ENCODE results near the gene RASGEF1C.

The RASGEF1C gene

DNA sequence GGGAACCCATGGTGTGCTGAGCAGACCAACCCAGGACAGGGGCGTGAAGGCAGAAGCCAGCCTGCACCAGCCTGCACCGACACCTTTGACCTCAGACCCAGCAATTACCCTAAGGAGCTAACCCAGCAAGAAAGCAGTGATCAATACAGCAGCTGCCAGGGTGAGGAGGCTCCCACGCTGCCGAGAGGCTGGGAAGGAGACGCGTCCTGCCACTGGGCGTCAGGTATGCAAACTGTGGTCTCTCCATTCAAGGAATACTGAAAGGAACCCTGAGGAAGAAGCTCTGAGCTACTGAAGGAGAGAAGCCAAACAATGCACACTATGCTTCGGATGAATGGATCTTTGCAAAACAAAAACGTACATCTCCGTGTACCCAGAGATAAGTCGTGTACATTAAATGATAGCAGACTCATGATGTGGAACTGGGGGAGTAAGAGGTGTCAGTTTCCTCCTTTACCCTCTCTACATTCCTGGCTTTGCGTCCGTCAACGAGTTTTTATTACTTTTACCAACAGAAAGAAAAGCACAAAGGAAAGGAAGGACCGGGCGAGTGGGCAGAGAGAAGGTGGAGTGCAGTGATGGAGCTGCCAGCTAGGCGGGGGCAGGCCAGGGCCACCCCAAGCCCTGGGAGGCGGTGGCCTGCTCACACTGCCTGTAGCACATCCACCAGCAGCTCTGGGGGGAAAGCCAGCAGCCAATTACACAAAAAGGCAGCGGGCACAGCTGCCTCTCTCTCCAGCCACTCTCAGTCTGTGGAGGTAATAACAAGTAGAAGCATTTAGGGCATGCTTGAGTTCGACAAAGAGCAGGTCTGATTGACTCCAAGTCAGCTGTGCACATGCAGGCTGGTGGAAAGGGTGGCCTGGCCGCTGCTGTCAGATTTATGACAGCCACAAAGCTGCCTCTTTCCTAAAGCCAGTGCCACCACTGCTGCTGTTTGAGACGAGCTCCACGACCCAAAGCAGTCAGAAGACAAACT, 29.3 kb downstream of the RASGEF1C start:
- DNase-seq (ENCODE audit: low read depth in 2 of 2) = no peak

DNA sequence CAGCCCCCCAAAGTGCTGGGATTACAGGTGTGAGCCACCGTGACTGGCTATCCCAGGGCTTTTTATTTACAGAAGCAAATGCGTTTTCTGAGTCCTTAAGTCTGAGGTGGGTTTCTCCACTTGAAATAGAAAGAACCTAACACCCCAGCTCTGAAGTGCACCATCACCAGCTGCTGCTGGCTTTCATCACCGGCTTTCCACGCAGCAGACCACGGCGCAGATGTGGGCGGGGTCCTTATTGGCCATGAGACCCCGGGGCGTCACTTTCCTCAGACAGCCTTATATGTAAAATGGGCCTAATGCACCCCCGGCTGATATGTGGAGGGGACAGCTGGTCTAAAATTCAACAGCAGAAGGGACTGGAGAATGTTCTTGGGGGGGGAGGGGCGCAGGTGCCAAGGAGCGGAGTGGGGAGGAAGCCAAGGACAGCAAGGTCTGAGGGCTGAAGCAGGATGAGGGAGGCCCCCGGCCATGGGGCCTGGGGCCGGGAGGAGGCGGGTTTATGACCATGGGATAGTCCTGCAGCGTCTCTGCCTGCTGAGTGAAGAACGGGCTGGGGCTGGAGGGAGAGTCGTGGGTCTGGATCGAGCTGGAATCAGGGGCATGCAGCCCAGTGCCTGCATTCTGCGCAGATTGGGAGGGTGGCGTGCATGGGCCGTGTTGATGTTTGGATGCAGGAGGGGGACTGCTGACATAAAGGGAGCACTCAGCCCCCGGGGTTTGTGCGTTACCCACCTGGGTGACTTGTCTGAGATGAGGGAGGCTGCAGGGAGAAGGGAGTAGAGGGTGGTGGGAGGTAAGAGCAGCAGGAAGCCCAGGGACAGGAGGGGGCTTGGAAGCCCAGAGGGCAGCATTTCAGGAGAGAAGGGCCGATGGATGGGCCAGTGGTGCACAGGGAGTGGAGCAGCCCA, 30.2 kb downstream of the RASGEF1C start:
- DNase-seq (ENCODE audit: low read depth in 2 of 2) = no peak

DNA sequence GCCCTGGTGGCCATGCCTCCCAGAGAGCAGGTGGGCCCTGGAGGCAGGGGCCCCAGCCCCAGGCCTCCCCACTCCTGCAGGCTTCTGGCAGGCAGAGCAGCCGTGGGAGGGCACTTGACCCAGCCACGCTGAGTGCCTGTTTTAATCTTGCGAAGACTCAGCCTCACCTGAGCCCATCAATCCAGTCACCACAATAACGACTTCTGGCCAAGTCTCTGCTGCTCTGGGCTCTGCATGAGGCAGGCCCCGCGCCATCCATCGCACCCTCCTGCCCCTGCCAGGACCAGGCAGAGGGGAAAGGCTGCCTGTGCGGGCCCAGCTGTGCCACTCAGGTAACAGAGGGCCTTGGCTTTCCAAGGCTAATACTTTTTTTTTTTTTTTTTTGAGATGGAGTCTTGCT, 32.8 kb downstream of the RASGEF1C start:
- no peak for DNase-seq (ENCODE audit: low read depth in 2 of 2)

DNA sequence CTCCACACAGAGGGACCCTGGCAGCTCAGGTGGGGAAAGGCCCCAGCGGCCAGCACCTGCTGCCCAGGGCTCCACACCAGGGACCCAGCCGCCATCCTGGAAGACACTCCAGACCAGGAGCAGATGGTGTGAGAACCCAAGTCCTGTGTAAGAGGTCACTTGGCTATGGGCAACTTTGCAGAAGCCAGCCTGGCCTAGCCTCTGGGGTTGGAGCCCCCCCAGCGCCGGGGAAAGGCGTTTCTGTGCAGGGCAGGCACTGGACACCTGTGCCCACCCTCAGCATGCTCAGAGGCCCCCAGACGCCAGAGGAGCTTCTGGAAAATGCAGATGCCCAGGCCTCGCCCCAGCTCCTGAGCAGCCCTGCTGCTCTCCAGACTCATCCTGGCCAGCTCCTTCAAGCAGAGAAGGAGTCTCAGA, 34.0 kb downstream of the RASGEF1C start:
- DNase-seq (ENCODE audit: low read depth in 2 of 2) = no peak

DNA sequence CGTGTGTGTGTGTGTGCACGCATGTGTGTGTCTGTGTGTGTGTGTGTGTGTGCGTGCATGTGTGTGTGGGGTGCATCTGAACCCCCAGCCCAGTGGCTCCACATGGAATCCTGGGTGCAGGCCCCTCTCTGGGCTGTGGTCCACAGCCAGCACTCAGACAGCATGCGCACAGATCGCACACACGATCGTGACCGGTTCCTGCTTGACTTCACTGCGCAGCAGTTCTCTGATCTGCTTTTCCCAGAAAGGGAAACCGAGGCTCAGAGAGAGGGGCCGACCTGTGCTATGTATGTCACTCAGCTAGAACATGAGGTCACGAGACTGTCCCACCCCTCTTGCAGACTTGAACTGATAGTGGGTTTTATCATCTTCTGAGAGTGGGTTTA, 34.4 kb downstream of the RASGEF1C start:
- DNase-seq (ENCODE audit: low read depth in 2 of 2) = no peak

DNA sequence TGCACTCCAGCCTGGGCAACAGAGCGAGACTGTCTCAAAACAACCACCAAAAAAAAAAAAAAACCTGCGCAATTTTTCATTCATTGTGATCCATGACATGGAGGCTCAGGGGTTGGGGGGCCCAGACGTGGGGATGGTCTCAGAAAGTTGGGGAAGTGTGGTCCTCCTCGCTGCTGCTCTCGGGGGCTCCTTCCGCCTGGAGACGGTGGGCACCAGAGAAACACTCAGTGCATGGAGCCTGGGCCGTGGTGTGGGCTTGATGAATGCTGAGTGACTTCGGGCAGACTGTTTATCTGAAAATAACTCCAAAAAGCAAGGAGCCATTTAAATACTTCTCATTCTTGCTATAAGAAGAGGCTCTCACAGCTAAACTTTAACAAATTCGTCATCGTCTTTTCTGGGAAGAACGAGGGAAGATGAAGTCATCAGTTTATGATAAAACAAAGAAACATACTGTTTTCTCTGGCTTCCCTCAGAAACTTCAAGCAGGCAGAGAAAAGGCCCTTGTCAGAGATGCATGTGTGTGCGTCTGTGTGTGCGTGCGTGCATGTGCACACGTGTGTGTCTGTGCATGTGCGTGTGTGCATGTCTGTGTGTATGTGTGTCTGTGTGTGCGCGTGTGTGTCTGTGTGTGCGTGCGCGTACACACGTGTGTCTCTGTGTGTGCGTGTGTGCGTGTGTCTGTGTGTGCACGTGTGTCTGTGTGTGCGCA, 35.0 kb downstream of the RASGEF1C start:
- no peak for DNase-seq (ENCODE audit: low read depth in 2 of 2)

DNA sequence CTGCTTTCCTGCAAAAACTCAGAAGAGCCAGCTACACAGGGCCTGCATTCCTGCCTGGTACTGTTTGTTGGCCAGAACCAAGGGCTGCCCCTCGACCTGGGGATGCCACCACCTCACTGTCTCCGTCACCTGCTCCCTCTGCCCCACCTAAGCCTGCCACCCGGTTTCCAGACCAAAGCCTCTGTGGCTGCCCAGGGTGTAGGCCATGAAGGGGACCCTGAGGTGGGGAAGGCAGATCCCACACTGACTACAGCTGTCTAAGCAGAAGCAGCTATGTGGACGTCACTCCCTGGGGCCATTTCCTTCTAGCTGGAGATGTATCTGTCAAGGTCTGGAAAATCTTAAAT, 35.8 kb downstream of the RASGEF1C start:
- no peak for DNase-seq (ENCODE audit: low read depth in 2 of 2)

DNA sequence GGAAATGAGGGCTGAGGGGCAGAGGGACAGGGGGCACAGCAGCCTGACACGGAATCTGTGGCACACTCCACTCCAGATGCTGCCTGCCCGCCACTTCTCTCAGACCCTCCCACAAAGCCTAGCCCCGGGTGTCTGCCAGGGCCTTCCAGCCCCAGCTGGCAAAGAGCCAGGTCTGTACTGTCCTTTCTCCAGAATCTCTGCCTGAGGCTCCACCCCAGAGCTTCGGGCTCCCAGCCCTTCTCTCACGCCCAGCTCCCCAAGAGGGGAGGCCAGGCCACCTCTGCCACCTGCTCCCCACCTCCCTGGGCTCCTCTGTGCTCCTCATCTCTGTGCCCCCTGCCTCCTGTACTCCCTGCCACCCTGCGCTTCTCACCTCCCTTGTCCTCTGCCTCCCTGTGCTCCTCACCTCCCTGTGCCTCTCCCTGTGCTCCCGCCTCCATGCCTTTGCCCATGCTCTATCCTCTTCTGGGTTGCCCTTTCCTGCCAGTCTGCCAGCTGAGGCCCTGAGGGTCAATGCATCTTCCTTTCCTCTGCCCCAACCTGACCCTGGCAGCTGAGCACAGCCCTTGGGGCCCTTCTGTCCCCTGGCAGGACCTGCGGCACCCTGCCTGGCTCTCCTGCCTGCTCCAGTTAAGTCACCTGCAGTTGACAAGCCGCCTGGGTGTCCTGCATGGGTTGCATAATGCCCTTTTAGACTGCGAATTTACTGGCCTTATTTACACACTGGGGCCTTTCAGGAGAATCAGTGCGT, 36.4 kb downstream of the RASGEF1C start:
- DNase-seq (ENCODE audit: low read depth in 2 of 2) = no peak

DNA sequence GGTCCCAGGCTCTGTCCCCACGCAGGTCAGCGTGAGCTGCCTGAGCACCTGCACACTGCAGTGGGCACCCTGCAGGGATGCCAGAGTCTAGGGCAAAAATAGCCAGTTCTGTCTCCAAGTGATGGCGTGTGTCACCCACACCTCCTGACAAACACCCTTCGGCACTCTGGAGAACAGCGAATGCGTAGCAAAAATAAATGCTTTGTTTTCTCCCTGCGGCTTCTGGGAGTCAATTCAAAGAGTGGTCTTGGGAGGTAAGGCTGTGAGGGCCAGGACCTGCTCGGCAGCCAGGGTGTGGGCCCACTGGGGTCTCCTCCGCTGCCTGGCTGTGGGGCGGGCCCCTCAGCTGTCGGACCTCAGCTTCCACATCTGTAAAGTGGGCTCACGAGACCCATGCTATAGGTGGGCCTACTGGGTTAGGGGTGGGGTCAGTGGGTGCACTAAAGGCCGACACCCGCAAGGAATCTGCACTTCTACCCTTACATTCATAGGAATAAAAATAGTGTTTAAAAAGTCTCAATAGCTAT, 37.4 kb downstream of the RASGEF1C start:
- no peak for DNase-seq (ENCODE audit: low read depth in 2 of 2)

DNA sequence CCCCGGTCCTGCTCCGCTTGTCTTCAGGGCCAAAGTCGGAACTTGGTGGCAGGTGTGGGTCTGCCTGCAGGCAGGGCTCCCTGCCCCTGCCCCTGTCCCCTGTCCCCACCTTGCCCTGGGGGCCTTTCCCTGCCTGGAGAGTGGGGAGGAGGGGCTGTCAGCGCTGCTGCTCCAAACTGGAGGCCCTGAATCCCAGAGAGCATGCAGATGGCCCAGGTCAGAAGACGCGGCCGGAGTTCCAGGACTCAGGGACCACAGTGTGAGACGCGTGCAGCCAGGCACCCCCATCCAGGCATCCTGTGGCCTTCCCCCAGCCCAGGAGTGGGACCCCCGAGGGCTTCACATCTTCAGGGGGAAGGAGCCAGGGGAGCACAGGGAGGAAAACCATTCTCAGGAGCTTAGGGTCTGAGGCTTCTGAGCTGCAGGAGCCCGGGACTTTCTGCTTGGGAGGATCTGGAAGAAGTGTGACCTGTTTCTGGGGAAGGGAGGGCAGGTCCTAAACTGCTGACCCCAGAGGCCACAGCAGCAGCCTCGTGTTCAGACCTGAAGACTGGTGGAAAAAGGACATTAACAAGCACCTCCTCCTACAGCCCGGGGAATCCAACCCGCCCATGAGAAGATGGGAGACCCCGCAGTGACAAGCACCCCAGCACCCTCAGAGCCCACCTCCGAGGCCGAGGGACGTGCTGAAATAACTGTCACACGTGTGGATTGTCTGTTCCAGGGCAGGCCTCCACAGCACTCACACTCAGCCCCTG, 38.0 kb downstream of the RASGEF1C start:
- no peak for DNase-seq (ENCODE audit: low read depth in 2 of 2)

DNA sequence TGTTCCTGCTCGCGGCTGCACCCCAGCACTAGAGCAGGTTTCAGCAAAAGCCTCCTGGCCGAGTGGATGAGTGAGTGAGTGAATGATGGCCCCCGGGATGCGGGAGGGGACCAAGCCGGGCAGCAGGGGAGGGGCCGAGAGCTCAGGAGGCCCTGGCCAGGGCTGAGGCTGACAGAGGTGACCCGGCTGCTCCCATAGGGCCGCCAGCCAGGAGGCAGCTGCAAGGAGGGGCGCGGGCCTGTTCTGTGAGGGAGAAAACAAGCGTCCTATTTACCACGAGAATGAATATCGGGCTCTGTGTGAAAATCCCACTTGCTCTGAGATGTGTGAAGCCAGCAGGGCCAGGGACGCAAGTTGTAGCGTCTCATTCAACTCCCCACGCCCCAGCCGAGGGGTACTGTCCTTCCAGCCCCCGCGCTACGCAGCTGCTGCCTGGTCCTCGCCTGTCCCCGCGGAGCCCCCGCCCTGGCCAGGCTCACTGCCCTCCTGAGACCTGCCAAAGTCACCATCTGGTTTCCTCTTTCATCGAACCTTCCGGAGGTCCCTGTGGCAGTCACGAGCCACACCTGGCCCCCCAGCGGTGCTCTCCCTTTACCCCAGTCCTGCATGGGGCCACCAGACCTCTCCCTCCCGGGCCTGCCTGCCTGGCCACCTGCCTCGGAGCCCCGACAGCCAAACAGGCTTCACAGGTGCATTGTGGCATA, 38.8 kb downstream of the RASGEF1C start:
- no peak for DNase-seq (ENCODE audit: low read depth in 2 of 2)

DNA sequence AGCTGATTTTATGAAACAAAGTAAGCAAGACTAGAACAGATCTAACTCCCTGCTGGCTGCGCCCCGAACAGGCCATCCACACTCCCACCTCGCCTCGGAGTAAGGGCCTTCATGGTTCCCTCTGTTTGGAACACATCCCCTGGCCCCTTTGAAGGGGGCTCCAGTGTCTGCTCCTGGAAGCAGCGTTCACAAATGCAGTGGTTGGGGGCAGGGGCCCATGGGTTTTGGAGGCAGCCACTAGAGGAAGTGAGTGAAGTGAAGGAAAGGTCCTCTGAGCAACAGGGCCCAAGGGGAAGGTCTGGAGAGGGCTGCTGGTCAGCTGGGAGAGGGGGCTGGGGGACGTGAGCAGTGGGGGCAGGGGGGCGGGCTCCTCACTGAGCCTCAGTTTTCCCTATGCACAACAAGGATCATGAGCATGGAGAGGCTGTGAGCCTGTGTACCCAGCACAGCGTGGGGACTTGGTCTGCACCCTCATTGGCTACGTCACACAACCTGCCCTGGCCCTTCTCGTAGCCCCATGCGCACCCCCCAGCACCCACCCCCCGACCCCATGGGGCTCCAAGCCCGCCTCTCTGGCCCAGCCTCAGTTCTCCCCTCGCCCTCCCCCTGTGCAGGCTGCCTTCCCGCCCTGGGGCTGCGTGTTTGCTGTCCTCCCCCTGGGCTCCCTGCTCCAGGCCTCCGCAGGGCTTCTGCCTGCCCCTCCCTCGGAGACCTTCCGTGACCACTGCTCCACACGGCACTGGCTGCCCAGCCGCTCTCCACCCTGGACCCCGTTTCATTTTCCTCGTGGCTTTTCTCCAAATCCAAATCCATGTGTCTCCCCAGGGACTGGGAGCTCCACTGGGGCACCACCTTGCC, 39.5 kb downstream of the RASGEF1C start:
- DNase-seq (ENCODE audit: low read depth in 2 of 2) = no peak

DNA sequence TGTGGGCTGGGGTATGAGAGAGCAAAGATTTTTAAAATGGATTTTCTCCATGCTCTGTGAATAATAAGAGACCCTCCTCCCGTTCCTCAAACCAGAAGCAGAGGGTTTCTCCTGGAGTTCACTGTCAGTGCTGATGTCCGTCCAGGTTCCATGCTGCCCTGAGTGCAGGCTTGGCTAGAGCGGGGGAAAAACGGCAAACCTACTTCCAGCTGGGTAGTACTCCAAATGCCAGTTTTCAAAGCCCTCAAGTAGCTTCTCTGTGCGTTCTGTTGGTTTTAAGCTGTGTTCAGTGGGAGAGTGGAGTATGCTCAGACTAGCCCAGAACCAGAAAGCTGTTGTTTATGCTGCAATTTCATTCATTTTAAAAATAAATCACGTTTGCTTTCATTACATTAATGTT, 40.3 kb downstream of the RASGEF1C start:
- no peak for DNase-seq (ENCODE audit: low read depth in 2 of 2)

DNA sequence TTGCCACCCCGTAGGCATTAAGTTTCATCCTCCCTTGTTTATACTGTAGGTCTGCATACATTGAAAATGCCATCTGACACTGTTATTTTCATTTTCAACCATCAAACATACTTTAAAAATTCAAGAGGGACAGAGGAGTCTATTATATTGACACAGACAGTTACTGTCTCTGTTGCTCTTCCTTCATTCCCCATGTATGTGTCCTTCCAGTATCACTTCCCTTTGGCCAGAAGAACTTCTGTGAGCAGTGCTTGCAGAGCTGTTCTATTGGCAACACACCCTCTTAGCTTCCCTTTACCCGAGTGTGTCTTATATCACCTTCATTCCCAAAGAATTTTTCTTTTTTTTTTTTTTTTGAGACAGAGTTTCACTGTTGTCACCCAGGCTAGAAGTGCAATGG, 42.8 kb downstream of the RASGEF1C start:
- no peak for DNase-seq (ENCODE audit: low read depth in 2 of 2)

DNA sequence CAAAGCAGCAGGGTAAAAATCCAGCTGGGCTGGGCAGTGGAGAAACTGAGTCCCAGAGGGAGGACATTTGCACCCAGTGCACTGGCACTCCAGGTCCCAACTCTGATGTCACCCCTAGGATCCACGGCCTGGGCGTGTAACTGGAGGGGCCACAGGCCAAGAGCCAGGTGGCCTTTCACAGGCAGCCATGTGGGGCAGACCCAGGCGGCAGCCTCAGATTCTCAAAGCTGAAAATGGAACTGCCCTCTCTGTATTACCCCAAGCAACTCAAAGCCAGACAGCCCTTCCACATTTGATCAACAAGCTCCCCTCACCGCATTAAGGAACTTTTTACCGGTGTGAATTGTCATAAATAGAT, 46.7 kb downstream of the RASGEF1C start:
- no peak for DNase-seq (ENCODE audit: low read depth in 2 of 2)

DNA sequence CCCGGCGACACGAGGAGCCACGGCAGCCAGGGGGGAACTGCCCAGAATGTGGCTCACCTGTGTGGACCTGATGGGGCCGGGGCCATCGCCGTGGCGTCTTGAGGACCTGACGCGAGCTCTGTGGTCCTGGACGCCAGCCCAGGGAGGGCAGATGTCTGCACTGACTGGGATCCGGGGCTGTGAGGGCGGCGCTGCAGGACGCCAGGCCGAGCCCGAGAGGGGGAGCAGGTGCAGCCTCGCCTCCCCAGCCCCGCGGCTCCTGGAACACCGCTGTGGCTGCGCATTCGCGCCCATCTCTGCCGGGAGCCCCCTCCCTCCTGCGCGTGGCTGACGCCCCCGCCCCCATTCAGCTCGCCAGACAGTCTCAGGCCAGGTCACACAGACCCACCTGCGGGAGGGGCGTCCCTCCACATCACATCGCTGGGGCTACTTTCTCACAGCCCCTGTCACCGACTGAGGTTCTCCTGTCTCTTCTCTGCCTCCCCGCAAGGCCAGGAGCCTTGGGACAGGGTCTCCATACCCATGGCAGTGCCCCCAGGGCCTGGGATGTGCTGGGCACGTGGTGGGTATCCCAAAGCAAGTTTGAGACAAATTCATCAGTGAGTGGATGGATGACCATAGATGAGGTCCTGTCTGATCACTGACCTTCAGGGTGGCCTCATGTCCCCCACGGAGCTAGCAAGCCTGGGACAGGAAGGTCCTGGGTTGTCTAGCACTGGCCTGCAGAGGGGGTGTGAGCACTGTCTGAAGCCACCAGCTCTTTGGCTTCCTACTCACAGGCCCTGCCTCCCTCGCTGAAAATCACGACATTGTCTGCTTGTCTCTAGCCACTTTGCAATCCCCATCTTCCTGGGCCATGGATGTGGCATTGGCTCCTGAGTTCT, 47.3 kb downstream of the RASGEF1C start:
- no peak for DNase-seq (ENCODE audit: low read depth in 2 of 2)

DNA sequence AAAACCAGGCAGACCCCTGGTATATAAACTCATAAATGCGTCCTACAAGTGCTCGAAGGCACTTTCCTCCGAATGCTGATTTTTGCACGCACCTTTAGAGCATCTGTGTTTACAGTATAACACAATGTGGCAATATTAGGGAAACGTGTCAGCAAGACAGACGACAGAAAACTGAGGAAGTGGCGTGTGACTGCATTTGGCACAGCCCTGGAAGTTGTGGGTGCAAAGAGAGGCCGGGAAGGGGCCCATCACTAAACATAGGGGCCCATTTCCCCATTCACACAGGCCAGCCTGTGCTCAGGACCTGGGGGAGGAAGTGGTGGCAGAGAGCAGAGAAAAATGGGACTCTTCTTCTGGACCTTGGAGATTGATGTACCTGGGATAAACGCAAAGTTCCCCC, 48.2 kb downstream of the RASGEF1C start:
- no peak for DNase-seq (ENCODE audit: low read depth in 2 of 2)

DNA sequence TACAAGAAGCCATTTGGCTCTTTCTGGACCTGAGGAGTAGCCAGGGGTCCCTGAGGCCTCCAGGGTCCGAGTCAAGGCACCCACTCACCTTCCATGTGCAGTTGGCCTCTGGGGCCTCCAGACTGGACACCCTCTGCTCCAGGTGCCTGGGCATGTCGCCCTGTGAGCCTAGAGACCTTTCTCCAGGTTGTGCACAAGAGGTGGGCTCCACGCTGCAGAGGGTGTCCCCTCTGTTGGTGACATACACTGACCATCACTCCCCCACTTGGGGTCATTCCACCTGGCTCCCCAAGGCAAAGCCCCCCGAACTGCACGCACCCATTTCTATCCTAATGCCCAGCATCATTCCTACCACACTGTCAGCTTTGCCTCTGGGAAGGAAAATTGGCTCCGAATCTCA, 48.8 kb downstream of the RASGEF1C start:
- no peak for DNase-seq (ENCODE audit: low read depth in 2 of 2)
